ENCODE measurements around the gene TYW1B. TPM values are rescaled to one million over a fixed set of nuclear protein-coding genes. Genes with fewer than 3 reads are reported as not detected.
A peak's percentile ranks its signal among the peaks of the same experiment; 100 is the strongest.
"Not testable (repeated sequence)": the region's sequence is repeated elsewhere in the genome, so short reads cannot be mapped to it uniquely, and the experiment has no call there.

TYW1B gene
- total and polyA plus RNA-seq, 2 of the 4 experiments (the other 2 are of a cell fraction), result 1.0 to 1.8 TPM

DNA sequence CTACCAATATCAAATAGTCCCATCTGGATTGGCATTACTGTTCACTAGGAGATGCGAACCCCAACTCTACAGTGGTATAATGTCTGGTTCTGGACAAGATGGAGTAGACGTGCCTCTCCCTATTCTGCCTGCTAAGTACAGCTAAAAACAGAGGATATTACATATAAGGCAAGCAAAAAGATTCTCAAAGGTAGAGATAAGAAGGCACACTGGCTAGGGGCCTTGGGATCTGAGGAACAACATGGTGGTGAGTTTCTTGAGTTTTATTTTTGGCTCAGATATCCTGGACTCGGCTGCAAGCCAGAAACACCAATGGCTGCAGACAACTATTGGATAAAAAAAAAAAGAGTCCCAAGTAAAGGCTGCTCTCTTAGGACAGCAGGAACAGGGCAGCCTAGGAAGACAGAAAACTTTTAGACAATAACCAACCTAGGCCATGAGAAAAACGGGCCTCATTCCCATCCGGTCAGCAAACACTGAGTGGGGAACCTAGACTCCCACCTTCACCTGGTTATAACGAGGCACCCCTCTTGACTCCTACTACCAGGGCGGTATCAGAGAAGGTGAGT, 222.1 kb downstream of the TYW1B start:
- H2AFZ ChIP-seq (replicated peaks; ENCODE audit: low read length, poor library complexity); H3K4me3 ChIP-seq (ENCODE audit: insufficient read depth, low read depth, low read length); DNase-seq; H3K27me3 ChIP-seq (ENCODE audit: control insufficient read depth, insufficient read depth, low read length); H4K20me1 ChIP-seq (ENCODE audit: insufficient read depth, low read length); dilution Hi-C loops (cut with HindIII; ENCODE audit: low sequenced_read_pairs, unreplicated experiment); H3K4me1 ChIP-seq (ENCODE audit: control insufficient read depth, insufficient read depth, low read length); H3K27ac ChIP-seq (ENCODE audit: insufficient read depth, low read length); H2BK15ac ChIP-seq (ENCODE audit: low read depth, low read length); H2AK9ac ChIP-seq (replicated peaks; ENCODE audit: low read depth, low read length, poor library complexity); H3K14ac ChIP-seq (replicated peaks; ENCODE audit: low read depth, low read length); H2BK5ac ChIP-seq (ENCODE audit: low read depth, low read length, poor library complexity, severe bottlenecking); H3K56ac ChIP-seq (ENCODE audit: extremely low read depth, insufficient read depth, low read length); H3K4ac ChIP-seq (ENCODE audit: low read depth, low read length); H2BK20ac ChIP-seq (ENCODE audit: low read depth, low read length); H3K9me3 ChIP-seq (ENCODE audit: control insufficient read depth, insufficient read depth, low read length); in situ Hi-C loops (cut with MboI; ENCODE audit: low sequenced_read_pairs); H2BK120ac ChIP-seq (ENCODE audit: low read depth, low read length); H3K4me2 ChIP-seq (ENCODE audit: low read depth, low read length); H3K79me1 ChIP-seq (ENCODE audit: low read depth in 1 of 2, low read length in 2 of 2); H3K9ac ChIP-seq (ENCODE audit: low read depth, low read length); H4K91ac ChIP-seq (ENCODE audit: insufficient read depth, low read depth, low read length); H3K9me1 ChIP-seq (ENCODE audit: insufficient read depth, low read length); H4K5ac ChIP-seq (ENCODE audit: low read depth, low read length); H3K18ac ChIP-seq (ENCODE audit: low read depth, low read length); BruUV-seq (replicated peaks); H3K23ac ChIP-seq (ENCODE audit: low read depth, low read length); H3K36me3 ChIP-seq (ENCODE audit: control insufficient read depth, insufficient read depth, low read length); ATAC-seq (ENCODE audit: low read depth); intact Hi-C loops (cut with micrococcal nuclease); H2AK5ac ChIP-seq (ENCODE audit: low read depth, low read length); H4K8ac ChIP-seq (ENCODE audit: low read depth in 2 of 2, low read length in 2 of 2): not testable (repeated sequence)
- WGBS, 2 experiments (ENCODE audit: extremely low coverage in 2 of 2, insufficient read length in 1 of 2), result 40% methylated on average over 1 of the region's 7 CpGs; no CpG with 5 or more reads in 1 of the 2 experiments
- ChIA-PET CTCF (interaction anchor here (0.7 kb wide), 1 partner anchor 842 kb away, joined by 5 read pairs; no protein-coding TSS in a partner anchor), POLR2A (ENCODE audit: unreplicated experiment) (interaction anchor here (0.6 kb wide), 1 partner anchor 243 kb away, joined by 5 read pairs; no protein-coding TSS in a partner anchor)

- H3K9me3 ChIP-seq (ENCODE audit: control insufficient read depth, insufficient read depth, low read length); H3K23ac ChIP-seq (ENCODE audit: low read depth, low read length); BruUV-seq (replicated peaks); H2AK9ac ChIP-seq (replicated peaks; ENCODE audit: low read depth, low read length, poor library complexity); H4K5ac ChIP-seq (ENCODE audit: low read depth, low read length); H3K56ac ChIP-seq (ENCODE audit: extremely low read depth, insufficient read depth, low read length); H3K4me1 ChIP-seq (ENCODE audit: control insufficient read depth, insufficient read depth, low read length); H3K36me3 ChIP-seq (ENCODE audit: control insufficient read depth, insufficient read depth, low read length); H4K8ac ChIP-seq (ENCODE audit: low read depth in 2 of 2, low read length in 2 of 2); H3K27ac ChIP-seq (ENCODE audit: insufficient read depth, low read length); H3K4me3 ChIP-seq (ENCODE audit: insufficient read depth, low read depth, low read length); H3K79me1 ChIP-seq (ENCODE audit: low read depth in 1 of 2, low read length in 2 of 2); H2AK5ac ChIP-seq (ENCODE audit: low read depth, low read length); H2BK15ac ChIP-seq (ENCODE audit: low read depth, low read length); H2BK120ac ChIP-seq (ENCODE audit: low read depth, low read length); intact Hi-C loops (cut with micrococcal nuclease); H3K9ac ChIP-seq (ENCODE audit: low read depth, low read length); dilution Hi-C loops (cut with HindIII; ENCODE audit: low sequenced_read_pairs, unreplicated experiment); POLR2A ChIA-PET (ENCODE audit: unreplicated experiment); H2AFZ ChIP-seq (replicated peaks; ENCODE audit: low read length, poor library complexity); H4K20me1 ChIP-seq (ENCODE audit: insufficient read depth, low read length); in situ Hi-C loops (cut with MboI; ENCODE audit: low sequenced_read_pairs); H3K4me2 ChIP-seq (ENCODE audit: low read depth, low read length); H4K91ac ChIP-seq (ENCODE audit: insufficient read depth, low read depth, low read length); H2BK20ac ChIP-seq (ENCODE audit: low read depth, low read length); DNase-seq; H3K18ac ChIP-seq (ENCODE audit: low read depth, low read length); H3K27me3 ChIP-seq (ENCODE audit: control insufficient read depth, insufficient read depth, low read length); H3K9me1 ChIP-seq (ENCODE audit: insufficient read depth, low read length); H2BK5ac ChIP-seq (ENCODE audit: low read depth, low read length, poor library complexity, severe bottlenecking); H3K4ac ChIP-seq (ENCODE audit: low read depth, low read length); H3K14ac ChIP-seq (replicated peaks; ENCODE audit: low read depth, low read length): not testable (repeated sequence)
- peak; percentile 27; the same call in 1 of the 2 replicates for ATAC-seq (ENCODE audit: low read depth)
- CTCF ChIA-PET, result interaction anchor here (0.6 to 0.7 kb wide), 2 partner anchors 181 to 841 kb away, joined by 3 to 5 read pairs; no protein-coding TSS in a partner anchor
- no CpG with 5 or more reads among the region's 17 CpGs for WGBS, 2 experiments (ENCODE audit: extremely low coverage in 2 of 2, insufficient read length in 1 of 2)
These were observed 223.0 kb downstream of the TYW1B start for GRCh38 chr7:72604771-72605611.

All from IMR-90 (cell line).